HL-60/S4 (cell line): ENCODE data around the gene DBN1.

ENCODE experiments used
- in situ Hi-C: fragments of 300-500 bp; cut with MboI; formaldehyde crosslinking; loops from 2 replicates; pipeline ENCODE4 v1.14.3; 2022; ENCODE audit warnings: low sequenced_read_pairs

DBN1 gene

DNA sequence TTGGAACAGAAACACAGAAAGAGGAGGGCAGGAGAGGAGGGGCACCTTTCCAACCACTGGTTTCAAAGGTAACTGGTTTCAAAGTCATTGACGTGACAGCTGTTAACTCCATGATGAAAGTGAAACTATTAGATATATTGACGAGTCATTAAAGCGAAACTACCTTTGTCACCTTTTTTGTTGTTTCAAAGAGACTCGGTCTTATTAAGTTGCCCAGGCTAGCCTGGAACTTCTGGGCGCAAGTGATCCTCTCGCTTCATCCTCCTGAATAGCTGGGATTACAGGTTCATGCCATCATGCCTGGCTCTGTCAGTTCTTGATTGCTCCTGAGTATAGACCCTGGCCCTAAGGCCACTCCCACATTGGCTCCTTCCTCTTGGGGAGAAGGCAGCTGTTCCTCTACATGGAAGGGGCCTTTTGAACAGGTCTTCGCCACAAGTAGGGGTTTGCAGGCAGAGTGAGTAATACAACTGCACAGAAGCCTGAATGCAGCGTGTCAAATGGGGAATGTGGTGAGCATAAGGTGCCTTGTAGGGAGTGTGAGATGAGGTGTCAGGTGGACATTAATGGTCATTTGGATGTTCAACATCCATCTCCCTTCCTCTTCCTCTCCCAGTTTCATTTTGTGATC, 60.7 kb downstream of the DBN1 start:
- in situ Hi-C loops: no loop called here

DNA sequence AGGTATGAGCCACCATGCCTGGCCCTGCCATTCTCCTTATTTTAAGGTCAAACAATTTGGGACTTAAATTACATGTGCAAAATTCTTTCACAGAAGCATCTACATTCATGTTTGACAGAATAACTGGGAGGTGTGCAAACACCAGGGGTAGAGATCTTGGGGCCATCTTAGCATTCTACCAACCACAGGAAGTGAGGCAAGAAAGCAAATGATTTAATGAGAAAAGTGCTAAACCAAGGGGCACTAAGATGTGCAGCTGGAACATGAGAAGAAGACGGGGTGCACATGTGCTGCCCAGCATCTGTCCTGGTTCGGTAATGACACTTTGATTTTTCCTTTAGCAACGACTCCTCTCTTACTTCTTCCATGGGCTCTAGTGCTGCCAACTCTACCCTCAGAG, 62.9 kb downstream of the DBN1 start:
- in situ Hi-C loops: no loop called here

- in situ Hi-C loops: no loop called here
Observed at GRCh38 chr5:177409043-177409801, 64.2 kb downstream of the DBN1 start, which contains the start of gene F12. Gene F12, minus strand, starts transcription at chr5:177409564. Its CDS starts 37 bp downstream, at chr5:177409527.
